Kidney (tissue), 14 donors: ENCODE measurements around the gene TARBP1. TPM values are rescaled to one million over a fixed set of nuclear protein-coding genes. Genes with fewer than 3 reads are reported as not detected.

Experiments used
- DNase-seq, 5 donors: peaks; one replicate each; pipeline ENCODE4 v3.0.0-alpha.2; 2013 to 2020
- FAIRE-seq: peaks from 2 replicates; lab custom pipeline; 2012; peaks lifted over from hg19 to GRCh38; lab: Jason Lieb, UNC
- H3K27ac ChIP-seq, 2 donors: one replicate each; pipeline ENCODE4 v1.7.0; 2013; ENCODE audit warnings: low read depth in 2 of 2, low read length in 2 of 2, inconsistent platforms in 1 of 2
- H3K27me3 ChIP-seq: one replicate; pipeline ENCODE4 v1.7.1; 2013; ENCODE audit warnings: low read length, inconsistent platforms; ENCODE audit not compliant: control insufficient read depth, insufficient read depth
- H3K36me3 ChIP-seq, 3 donors: one replicate each; pipeline versions ENCODE4 v1.7.0 to v1.7.1; 2013; ENCODE audit warnings: low read length in 3 of 3, control low read depth in 1 of 3, inconsistent platforms in 1 of 3; ENCODE audit not compliant: insufficient read depth in 3 of 3, control insufficient read depth in 2 of 3
- H3K4me1 ChIP-seq, 3 donors: one replicate each; pipeline versions ENCODE4 v1.7.0 to v1.7.1; 2013; ENCODE audit warnings: low read length in 3 of 3, inconsistent platforms in 1 of 3, low read depth in 1 of 3; ENCODE audit not compliant: control insufficient read depth in 2 of 3, insufficient read depth in 2 of 3
- H3K4me3 ChIP-seq, 3 donors: one replicate each; pipeline versions ENCODE4 v1.7.0 to v1.8.1; 2013; ENCODE audit warnings: low read length in 3 of 3, control low read depth in 1 of 3, inconsistent platforms in 1 of 3
- H3K9ac ChIP-seq, 3 donors: one replicate each; pipeline versions ENCODE4 v1.7.0 to v1.7.1; 2013; ENCODE audit warnings: low read length in 3 of 3, control low read depth in 1 of 3, inconsistent platforms in 1 of 3
- H3K9me3 ChIP-seq, 3 donors: one replicate each; pipeline versions ENCODE4 v1.7.0 to v1.7.1; 2013; ENCODE audit warnings: low read length in 3 of 3, control low read depth in 1 of 3, inconsistent platforms in 1 of 3; ENCODE audit not compliant: control insufficient read depth in 2 of 3, insufficient read depth in 1 of 3
- intact Hi-C: fragments of 100-400 bp; cut with DNase I; formaldehyde crosslinking; loops from one replicate; pipeline ENCODE4 v1.11.1; 2022
- polyA plus RNA-seq: library from polyadenylated mRNA; stranded (reverse); fragments of 350-450 nt; fragmentation: Illumina TruSeq; extraction: RNeasy Lipid Tissue Mini Kit (QIAGEN cat#74804); gene quantifications from one replicate; pipeline ENCODE4 v1.2.3, GENCODE V29; 2014; ENCODE audit warnings: low read depth, low replicate concordance; ENCODE audit not compliant: insufficient read depth
- total RNA-seq: library from RNA; stranded (reverse); fragmentation: NEBNext Ultra II Directional; extraction: Animal tissue kit (Norgen Biotek cat#: 25700); gene quantifications from one replicate; pipeline ENCODE4 v1.2.1, GENCODE V29; 2021
- TF ChIP-seq, protein P1 (sequence below): IDR thresholded peaks from 3 replicates; pipeline ENCODE4 v1.5.1; 2012; ENCODE audit warnings: mild to moderate bottlenecking, moderate library complexity, borderline replicate concordance; ENCODE audit not compliant: insufficient read depth; ENCODE audit errors: extremely low read depth
- donor health status: control.
- donor health status: control.
- donor health status: control.
- donor health status: control.
- donor health status: control.
- donor health status: DM: yes; HTN: yes; CAD: no.
- donor health status: Normal renal cell carcinoma (clear cell type).

The TARBP1 gene
- total and polyA plus RNA-seq, 2 donors from 2014 or later = 14.3 to 26.2 TPM

DNA sequence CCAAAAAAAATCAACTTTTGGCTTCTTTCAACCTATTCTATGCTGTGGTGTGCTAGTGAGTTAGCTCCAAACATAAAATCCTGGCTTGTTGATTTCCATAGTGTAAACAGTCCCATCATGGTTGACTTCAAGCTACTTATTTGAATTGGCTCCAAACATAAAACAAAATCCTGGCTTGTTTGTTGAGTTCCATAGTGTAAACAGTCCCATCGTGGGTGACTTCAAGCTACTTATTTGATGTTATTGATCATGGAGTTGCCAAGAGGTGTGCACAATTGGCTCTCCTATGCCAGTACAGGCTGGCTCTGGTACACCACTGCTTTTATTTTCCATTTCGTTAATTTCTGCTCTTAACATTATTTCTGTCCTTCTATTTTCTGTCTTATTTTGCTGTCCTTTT lies 107.6 kb downstream of the TARBP1 start:
- no peak for FAIRE-seq
- Histone ChIP-seq H3K27ac (no peak overlapping the region), H3K27me3 (no peaks in the 10 kb centered on the region)

DNA sequence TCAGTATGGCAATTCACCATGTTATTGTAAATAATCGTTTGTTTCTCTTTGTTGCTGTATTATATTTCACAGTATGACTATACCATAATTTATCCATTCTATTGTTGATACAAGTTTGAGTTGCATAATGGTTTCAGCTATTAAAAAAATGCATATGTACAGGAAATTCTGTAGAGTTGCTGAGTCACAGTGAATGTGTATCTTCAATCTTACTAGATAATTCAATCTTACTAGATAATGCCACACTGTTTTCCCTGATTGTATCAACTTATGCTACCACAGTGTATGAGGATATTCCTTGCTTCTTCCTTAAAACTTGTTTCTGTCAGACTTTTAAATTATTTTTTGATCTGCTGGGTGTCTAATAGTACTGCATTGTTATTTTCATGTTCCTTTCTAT lies 109.2 kb downstream of the TARBP1 start:
- Histone ChIP-seq H3K36me3 (no peaks in the 10 kb centered on the region), H3K4me3 (no peak overlapping the region), H3K9ac (no peak overlapping the region), H3K4me1 (peaks cover 4 to 7% (median 5%) of the 10 kb centered on the region in 3 donors), H3K9me3 (no peaks in the 10 kb centered on the region), H3K27me3 (no peaks in the 10 kb centered on the region), H3K27ac (no peak overlapping the region)
- FAIRE-seq (no peak), DNase-seq (no peak)
- intact Hi-C loops = no loop called here
- TF ChIP-seq, protein P1, sequence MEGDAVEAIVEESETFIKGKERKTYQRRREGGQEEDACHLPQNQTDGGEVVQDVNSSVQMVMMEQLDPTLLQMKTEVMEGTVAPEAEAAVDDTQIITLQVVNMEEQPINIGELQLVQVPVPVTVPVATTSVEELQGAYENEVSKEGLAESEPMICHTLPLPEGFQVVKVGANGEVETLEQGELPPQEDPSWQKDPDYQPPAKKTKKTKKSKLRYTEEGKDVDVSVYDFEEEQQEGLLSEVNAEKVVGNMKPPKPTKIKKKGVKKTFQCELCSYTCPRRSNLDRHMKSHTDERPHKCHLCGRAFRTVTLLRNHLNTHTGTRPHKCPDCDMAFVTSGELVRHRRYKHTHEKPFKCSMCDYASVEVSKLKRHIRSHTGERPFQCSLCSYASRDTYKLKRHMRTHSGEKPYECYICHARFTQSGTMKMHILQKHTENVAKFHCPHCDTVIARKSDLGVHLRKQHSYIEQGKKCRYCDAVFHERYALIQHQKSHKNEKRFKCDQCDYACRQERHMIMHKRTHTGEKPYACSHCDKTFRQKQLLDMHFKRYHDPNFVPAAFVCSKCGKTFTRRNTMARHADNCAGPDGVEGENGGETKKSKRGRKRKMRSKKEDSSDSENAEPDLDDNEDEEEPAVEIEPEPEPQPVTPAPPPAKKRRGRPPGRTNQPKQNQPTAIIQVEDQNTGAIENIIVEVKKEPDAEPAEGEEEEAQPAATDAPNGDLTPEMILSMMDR = no peak

More for the DNA sequence above, 107.6 kb downstream of the TARBP1 start:
- DNase-seq = no peak
- peaks cover 4 to 7% (median 5%) of the 10 kb centered on the region in 3 donors for H3K4me1 ChIP-seq
- H3K9ac ChIP-seq = no peak overlapping the region
- H3K9me3 ChIP-seq = no peaks in the 10 kb centered on the region
- H3K4me3 ChIP-seq = no peak overlapping the region
- TF ChIP-seq, protein P1 = no peak
- peaks cover 0 to 6% (median 4%) of the 10 kb centered on the region in 3 donors for H3K36me3 ChIP-seq
- intact Hi-C loops = no loop called here

DNA sequence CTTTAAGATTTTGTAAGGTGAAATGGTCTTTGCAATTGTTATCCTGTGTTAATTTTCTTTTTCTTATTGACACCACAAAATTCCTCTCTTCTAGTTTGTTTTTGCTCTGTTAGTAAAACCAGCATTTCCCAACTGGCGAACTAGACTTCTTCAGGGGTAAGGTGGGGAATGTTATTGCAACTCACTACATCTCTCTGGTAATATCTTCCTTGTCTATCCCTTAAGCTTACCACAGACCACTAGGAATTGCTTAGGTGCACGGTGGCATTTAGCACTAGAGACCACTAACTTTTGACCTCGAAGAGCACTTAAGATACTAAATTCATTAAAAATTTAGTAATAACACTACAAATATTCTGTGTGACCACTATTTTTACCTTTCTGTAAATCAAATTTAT lies 109.9 kb downstream of the TARBP1 start:
- no peak for DNase-seq
- TF ChIP-seq, protein P1 = no peak
- Histone ChIP-seq H3K9ac (no peak overlapping the region), H3K4me3 (no peak overlapping the region), H3K4me1 (peaks cover 0 to 5% (median 0%) of the 10 kb centered on the region in 3 donors), H3K27ac (no peak overlapping the region), H3K27me3 (no peaks in the 10 kb centered on the region), H3K36me3 (no peaks in the 10 kb centered on the region), H3K9me3 (no peaks in the 10 kb centered on the region)
- no peak for FAIRE-seq
- intact Hi-C loops = no loop called here

DNA sequence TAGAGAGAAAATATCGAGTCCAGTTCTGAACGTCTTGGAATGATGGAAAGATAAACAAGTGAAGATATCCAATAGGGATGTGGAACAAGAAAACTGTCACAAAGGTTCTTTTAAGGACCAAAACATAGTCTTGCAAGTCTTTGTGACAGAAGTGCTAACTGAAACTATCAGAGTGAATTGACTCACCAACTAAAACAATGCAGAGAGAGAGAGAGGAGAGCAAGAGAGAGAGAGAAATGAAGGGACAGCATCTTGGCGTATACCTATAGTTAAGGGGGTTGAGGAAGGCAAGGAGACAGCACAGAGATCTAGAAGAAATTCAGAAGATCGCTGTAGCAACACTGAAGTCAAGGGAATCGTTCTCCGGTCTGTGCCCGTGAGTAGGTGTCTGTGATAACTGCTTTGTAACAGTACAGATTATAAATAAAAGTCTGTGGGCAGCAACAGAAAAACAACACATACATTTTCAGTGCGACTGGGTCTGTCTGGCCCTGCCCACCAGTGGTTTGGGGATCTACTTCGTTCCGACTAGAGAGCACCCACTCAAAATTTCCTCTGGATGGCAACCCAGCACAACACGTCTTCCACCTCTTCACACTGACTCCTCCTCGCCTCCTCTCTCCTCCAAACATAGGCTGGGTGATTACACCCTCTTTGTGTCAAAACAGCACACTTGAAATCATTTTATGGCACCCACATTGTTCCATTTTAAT lies 110.5 kb downstream of the TARBP1 start:
- TF ChIP-seq, protein P1 = no peak
- DNase-seq = no peak
- intact Hi-C loops = no loop called here
- Histone ChIP-seq H3K4me3 (no peak overlapping the region), H3K27me3 (no peaks in the 10 kb centered on the region), H3K36me3 (no peaks in the 10 kb centered on the region), H3K9me3 (no peaks in the 10 kb centered on the region), H3K9ac (no peak overlapping the region), H3K4me1 (peaks cover 0 to 5% (median 0%) of the 10 kb centered on the region in 3 donors), H3K27ac (no peak overlapping the region)
- FAIRE-seq = no peak
